ENCODE data around the gene CASP8AP2. TPM values are rescaled to one million over a fixed set of nuclear protein-coding genes. Genes with fewer than 3 reads are reported as not detected.

Gene CASP8AP2
- total RNA-seq, 4 donors from 2014 or later = 14.1 to 22.0 (median 17.9) TPM

DNA sequence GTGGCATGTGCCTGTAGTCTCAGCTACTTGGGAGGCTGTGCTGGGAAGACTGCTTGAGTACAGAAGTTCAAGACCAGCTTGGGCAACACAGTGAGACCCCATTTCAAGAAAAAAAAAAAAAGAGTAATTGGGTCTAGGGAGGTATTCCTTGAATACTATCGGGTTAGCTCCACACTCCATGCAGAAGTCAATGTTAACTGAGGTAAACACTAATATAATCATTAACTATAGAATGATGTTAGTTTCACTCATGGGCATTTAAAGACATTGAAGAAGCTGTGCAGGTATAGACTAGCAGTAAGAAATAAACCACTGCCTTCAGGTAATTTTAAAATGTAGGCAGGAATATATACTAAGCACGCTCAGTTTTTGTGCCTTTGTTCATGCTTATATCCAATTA, 42.7 kb upstream of the CASP8AP2 start:
- no peak overlapping the region for H3K4me3 ChIP-seq
- H3K36me3 ChIP-seq = peaks cover 63 to 100% (median 86%) of the 10 kb centered on the region in 4 donors
- H3K27ac ChIP-seq (replicated peaks in 1 of 4) = no peak overlapping the region
- H3K4me1 ChIP-seq = no peaks in the 10 kb centered on the region
- peaks cover 0 to 7% (median 0%) of the 10 kb centered on the region in 4 donors for H3K9me3 ChIP-seq
- H3K27me3 ChIP-seq = no peaks in the 10 kb centered on the region
- no peak for DNase-seq (ENCODE audit: extremely low spot score)
- intact Hi-C loops (cut with DNase I) = no loop called here
- TF ChIP-seq POLR2AphosphoS5 (IDR thresholded peaks at IDR 0.05) (no peak), EP300 (IDR thresholded peaks at IDR 0.05) (no peak)
- WGBS = 98% methylated on average over 2 of the region's 2 CpGs

- Histone ChIP-seq H3K27ac (replicated peaks in 1 of 4) (no peak overlapping the region), H3K27me3 (no peaks in the 10 kb centered on the region), H3K9me3 (peaks cover 0 to 7% (median 0%) of the 10 kb centered on the region in 4 donors), H3K4me1 (no peaks in the 10 kb centered on the region), H3K36me3 (peaks cover 58 to 100% (median 89%) of the 10 kb centered on the region in 4 donors), H3K4me3 (no peak overlapping the region)
- DNase-seq (ENCODE audit: extremely low spot score) = no peak
- intact Hi-C loops (cut with DNase I) = no loop called here
- TF ChIP-seq POLR2AphosphoS5 (IDR thresholded peaks at IDR 0.05) = no peak
- TF ChIP-seq, protein P1, sequence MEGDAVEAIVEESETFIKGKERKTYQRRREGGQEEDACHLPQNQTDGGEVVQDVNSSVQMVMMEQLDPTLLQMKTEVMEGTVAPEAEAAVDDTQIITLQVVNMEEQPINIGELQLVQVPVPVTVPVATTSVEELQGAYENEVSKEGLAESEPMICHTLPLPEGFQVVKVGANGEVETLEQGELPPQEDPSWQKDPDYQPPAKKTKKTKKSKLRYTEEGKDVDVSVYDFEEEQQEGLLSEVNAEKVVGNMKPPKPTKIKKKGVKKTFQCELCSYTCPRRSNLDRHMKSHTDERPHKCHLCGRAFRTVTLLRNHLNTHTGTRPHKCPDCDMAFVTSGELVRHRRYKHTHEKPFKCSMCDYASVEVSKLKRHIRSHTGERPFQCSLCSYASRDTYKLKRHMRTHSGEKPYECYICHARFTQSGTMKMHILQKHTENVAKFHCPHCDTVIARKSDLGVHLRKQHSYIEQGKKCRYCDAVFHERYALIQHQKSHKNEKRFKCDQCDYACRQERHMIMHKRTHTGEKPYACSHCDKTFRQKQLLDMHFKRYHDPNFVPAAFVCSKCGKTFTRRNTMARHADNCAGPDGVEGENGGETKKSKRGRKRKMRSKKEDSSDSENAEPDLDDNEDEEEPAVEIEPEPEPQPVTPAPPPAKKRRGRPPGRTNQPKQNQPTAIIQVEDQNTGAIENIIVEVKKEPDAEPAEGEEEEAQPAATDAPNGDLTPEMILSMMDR (IDR thresholded peaks at IDR 0.05) = no peak
- TF ChIP-seq EP300 (IDR thresholded peaks at IDR 0.05) = no peak
- no peak for TF ChIP-seq POLR2A (IDR thresholded peaks at IDR 0.05; ENCODE audit: low read depth)
- WGBS = 85% methylated on average over 7 of the region's 7 CpGs
Measured at GRCh38 chr6:89787660-89788328, 41.9 kb upstream of the CASP8AP2 start.

DNA sequence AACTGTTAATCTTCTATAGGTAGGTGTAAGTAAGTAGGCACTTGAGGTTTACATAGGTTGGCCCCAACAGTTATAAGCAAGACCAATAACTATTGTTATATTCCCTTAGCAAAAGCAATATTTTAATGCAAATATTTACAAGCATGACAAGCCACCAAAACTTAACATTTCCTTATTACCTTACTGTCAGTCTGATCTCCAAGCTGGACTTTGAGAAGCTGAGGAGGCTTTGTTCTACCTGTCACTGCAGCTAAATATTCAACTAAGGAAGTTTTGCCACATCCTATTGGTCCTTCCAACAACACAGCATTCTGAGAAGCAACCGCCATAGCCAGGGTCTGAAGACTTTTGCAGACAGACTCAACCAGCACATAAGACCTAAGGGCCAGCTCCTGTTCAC, 39.7 kb upstream of the CASP8AP2 start:
- Histone ChIP-seq H3K4me3 (no peak overlapping the region), H3K27ac (replicated peaks in 1 of 4) (no peak overlapping the region), H3K9me3 (no peaks in the 10 kb centered on the region), H3K27me3 (no peaks in the 10 kb centered on the region), H3K36me3 (peaks cover 49 to 99% (median 81%) of the 10 kb centered on the region in 4 donors), H3K4me1 (peaks cover 0 to 5% (median 0%) of the 10 kb centered on the region in 4 donors)
- TF ChIP-seq, protein P1 (IDR thresholded peaks at IDR 0.05) = no peak
- TF ChIP-seq EP300 (IDR thresholded peaks at IDR 0.05) (no peak), POLR2AphosphoS5 (IDR thresholded peaks at IDR 0.05) (no peak), POLR2A (IDR thresholded peaks at IDR 0.05; ENCODE audit: low read depth) (no peak)
- WGBS = 91% methylated on average over 1 of the region's 1 CpG
- no peak for DNase-seq (ENCODE audit: extremely low spot score)
- intact Hi-C loops (cut with DNase I) = no loop called here

DNA sequence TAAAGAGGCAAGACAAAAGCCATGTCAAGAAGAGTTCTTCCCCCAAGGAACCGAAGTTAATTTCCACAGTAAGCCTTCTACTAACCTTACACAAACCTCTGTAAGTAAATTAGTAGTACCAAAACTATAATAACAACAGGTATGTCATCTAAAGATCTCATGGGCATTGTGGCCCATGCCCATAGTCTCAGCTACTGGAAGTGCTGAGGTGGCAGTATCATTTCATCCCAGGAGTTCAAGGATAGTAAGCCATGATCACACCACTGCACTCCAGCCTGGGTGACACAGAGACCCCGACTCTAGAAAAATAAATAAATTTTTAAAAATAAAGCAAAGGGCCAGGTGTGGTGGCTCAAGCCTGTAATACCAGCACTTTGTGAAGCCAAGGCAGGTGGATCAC, 39.3 kb upstream of the CASP8AP2 start:
- 95% methylated on average over 2 of the region's 2 CpGs for WGBS
- Histone ChIP-seq H3K9me3 (no peaks in the 10 kb centered on the region), H3K27ac (replicated peaks in 1 of 4) (no peak overlapping the region), H3K27me3 (no peaks in the 10 kb centered on the region), H3K36me3 (peaks cover 44 to 95% (median 79%) of the 10 kb centered on the region in 4 donors), H3K4me1 (peaks cover 0 to 5% (median 0%) of the 10 kb centered on the region in 4 donors), H3K4me3 (no peak overlapping the region)
- TF ChIP-seq POLR2AphosphoS5 (IDR thresholded peaks at IDR 0.05) (no peak), EP300 (IDR thresholded peaks at IDR 0.05) (no peak), POLR2A (IDR thresholded peaks at IDR 0.05; ENCODE audit: low read depth) (no peak)
- TF ChIP-seq, protein P1 (IDR thresholded peaks at IDR 0.05) = no peak
- intact Hi-C loops (cut with DNase I) = no loop called here
- no peak for DNase-seq (ENCODE audit: extremely low spot score)

GRCh38 chr6:89792881-89793280, 36.8 kb upstream of the CASP8AP2 start:
- intact Hi-C loops (cut with DNase I) = no loop called here
- H3K36me3 ChIP-seq = peaks cover 32 to 70% (median 58%) of the 10 kb centered on the region in 4 donors
- DNase-seq (ENCODE audit: extremely low spot score) = no peak
- no peak overlapping the region for H3K4me3 ChIP-seq
- H3K27ac ChIP-seq (replicated peaks in 1 of 4) = no peak overlapping the region
- no peaks in the 10 kb centered on the region for H3K9me3 ChIP-seq
- H3K4me1 ChIP-seq = peaks cover 0 to 5% (median 0%) of the 10 kb centered on the region in 4 donors
- WGBS = 44% methylated on average over 2 of the region's 2 CpGs
- TF ChIP-seq POLR2A (IDR thresholded peaks at IDR 0.05; ENCODE audit: low read depth) (no peak), EP300 (IDR thresholded peaks at IDR 0.05) (no peak), POLR2AphosphoS5 (IDR thresholded peaks at IDR 0.05) (no peak)
- TF ChIP-seq, protein P1 (IDR thresholded peaks at IDR 0.05) = no peak
- no peaks in the 10 kb centered on the region for H3K27me3 ChIP-seq

Measured in esophagus muscularis mucosa (tissue), 4 donors.